Fibroblast of lung (primary cell): ENCODE results near the gene AP3S2. TPM values are rescaled to one million over a fixed set of nuclear protein-coding genes. Genes with fewer than 3 reads are reported as not detected.
"Not testable (repeated sequence)": the region's sequence is repeated elsewhere in the genome, so short reads cannot be mapped to it uniquely, and the experiment has no call there.

Experiments
- DNase-seq, 2 donors: peaks; one replicate each; pipeline versions ENCODE4 v3.0.0 to v3.0.0-alpha.2; 2010; ENCODE audit warnings: low read depth in 2 of 2
- H2AFZ ChIP-seq: 2 replicates; pipeline ENCODE4 v1.5.1; 2012; ENCODE audit warnings: low read length, control low read depth, inconsistent platforms
- H3K27ac ChIP-seq: 2 replicates; pipeline ENCODE4 v1.5.1; 2011; ENCODE audit warnings: low read length, control low read depth; ENCODE audit not compliant: insufficient read depth
- H3K27me3 ChIP-seq: 2 replicates; pipeline ENCODE4 v1.5.1; 2011; ENCODE audit warnings: mild to moderate bottlenecking, low read length; ENCODE audit not compliant: control insufficient read depth, insufficient read depth
- H3K36me3 ChIP-seq: 2 replicates; pipeline ENCODE4 v1.5.1; 2011; ENCODE audit warnings: low read length; ENCODE audit not compliant: control insufficient read depth, insufficient read depth
- H3K4me1 ChIP-seq: 2 replicates; pipeline ENCODE4 v1.5.1; 2011; ENCODE audit warnings: low read length; ENCODE audit not compliant: control insufficient read depth, insufficient read depth; ENCODE audit errors: extremely low read depth
- H3K4me2 ChIP-seq: 2 replicates; pipeline ENCODE4 v1.5.1; 2011; ENCODE audit warnings: low read length, control low read depth; ENCODE audit not compliant: insufficient read depth; ENCODE audit errors: extremely low read depth
- H3K4me3 ChIP-seq, 4 experiments: fragments of 200-600 bp in 1 of 4; sonication (generic) in 1 of 4; replicated peaks in 1 of 4; 2 replicates each; pipeline ENCODE4 v1.5.1; 2011 to 2016; ENCODE audit warnings: low read length in 4 of 4, low read depth in 3 of 4, mild to moderate bottlenecking in 3 of 4, control low read depth in 2 of 4, inconsistent platforms in 1 of 4, mixed read lengths in 1 of 4; ENCODE audit not compliant: insufficient read depth in 1 of 4; ENCODE audit errors: control extremely low read depth in 1 of 4
- H3K79me2 ChIP-seq: 2 replicates; pipeline ENCODE4 v1.5.1; 2012; ENCODE audit warnings: mild to moderate bottlenecking, low read length, inconsistent platforms; ENCODE audit not compliant: control insufficient read depth, insufficient read depth
- H3K9ac ChIP-seq: 2 replicates; pipeline ENCODE4 v1.5.1; 2011; ENCODE audit warnings: mild to moderate bottlenecking, low read length, control low read depth; ENCODE audit not compliant: insufficient read depth
- H3K9me3 ChIP-seq: 2 replicates; pipeline ENCODE4 v1.5.1; 2012; ENCODE audit warnings: low read depth, low read length; ENCODE audit not compliant: control insufficient read depth, insufficient read depth
- H4K20me1 ChIP-seq: 2 replicates; pipeline ENCODE4 v1.5.1; 2011; ENCODE audit warnings: low read length; ENCODE audit not compliant: control insufficient read depth, insufficient read depth; ENCODE audit errors: extremely low read depth
- EZH2 ChIP-seq: IDR thresholded peaks from 2 replicates; pipeline ENCODE4 v1.5.1; 2012; ENCODE audit warnings: low read length, control low read depth, mild to moderate bottlenecking; ENCODE audit errors: missing control alignments
- polyA plus RNA-seq, 2 donors: library from polyadenylated mRNA; depleted of rRNA in 1 of 2; stranded (reverse) in 1 of 2; unstranded in 1 of 2; fragments of >200 nt; gene quantifications; 2 replicates each; pipeline ENCODE4 v1.2.1, GENCODE V29; 2011 to 2012; ENCODE audit warnings: missing spikeins in 1 of 2
- total RNA-seq: library from RNA; depleted of rRNA; stranded (reverse); fragments of >200 nt; gene quantifications from 2 replicates; pipeline ENCODE4 v1.2.1, GENCODE V29; 2014
- TF ChIP-seq, protein P1 (sequence below), 2 donors: IDR thresholded peaks in 1 of 2; conservative IDR thresholded peaks in 1 of 2; 1 replicate in 1 of 2; 2 replicates in 1 of 2; pipeline ENCODE4 v1.5.1; 2011 to 2012; ENCODE audit warnings: low read length in 2 of 2, control low read depth in 1 of 2, inconsistent platforms in 1 of 2, low read depth in 1 of 2, mild to moderate bottlenecking in 1 of 2

Gene AP3S2
- total and polyA plus RNA-seq, 2 donors (not counting 1 experiment from before 2014, with no cell fraction given), result 54.4 to 69.5 TPM

DNA sequence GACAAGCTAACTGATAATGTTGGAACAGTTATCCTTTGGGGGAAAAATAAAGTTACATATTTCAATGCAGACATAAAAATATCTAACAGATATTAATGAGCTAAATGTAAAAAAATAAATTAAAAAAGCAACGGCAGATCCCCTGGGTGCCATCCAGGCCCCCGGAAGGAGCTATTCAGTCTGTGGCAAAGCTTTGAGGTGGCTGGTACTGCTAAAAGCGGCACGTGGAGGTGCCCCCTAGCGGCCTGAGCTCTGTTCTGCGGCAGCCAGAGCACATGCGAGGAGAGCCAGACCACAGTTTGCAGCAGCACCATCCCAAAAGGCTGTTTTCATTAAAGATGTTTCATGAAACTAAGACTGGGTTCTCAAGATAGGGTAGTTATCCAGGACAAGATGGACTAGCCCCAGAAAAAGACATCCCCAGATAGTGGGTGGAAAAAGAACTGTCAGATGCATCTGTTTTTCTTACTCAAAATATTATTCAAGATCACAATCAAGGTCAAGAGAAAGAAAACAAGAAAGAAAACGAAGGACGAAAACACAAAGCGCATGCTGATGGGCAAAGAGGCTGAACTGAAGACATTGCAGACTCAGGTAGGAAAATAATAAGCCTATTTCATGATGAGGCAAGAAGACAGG is 18.7 kb downstream of the AP3S2 start:
- Histone ChIP-seq H3K4me3 (no peak overlapping the region), H3K4me2 (no peak overlapping the region), H3K9me3 (no peaks in the 10 kb centered on the region), H3K27ac (no peak overlapping the region), H4K20me1 (no peaks in the 10 kb centered on the region), H3K9ac (no peak overlapping the region), H3K79me2 (no peaks in the 10 kb centered on the region), H2AFZ (no peak overlapping the region), H3K36me3 (no peaks in the 10 kb centered on the region), H3K27me3 (no peaks in the 10 kb centered on the region), H3K4me1 (no peaks in the 10 kb centered on the region)
- TF ChIP-seq EZH2, result no peak
- TF ChIP-seq, protein P1, sequence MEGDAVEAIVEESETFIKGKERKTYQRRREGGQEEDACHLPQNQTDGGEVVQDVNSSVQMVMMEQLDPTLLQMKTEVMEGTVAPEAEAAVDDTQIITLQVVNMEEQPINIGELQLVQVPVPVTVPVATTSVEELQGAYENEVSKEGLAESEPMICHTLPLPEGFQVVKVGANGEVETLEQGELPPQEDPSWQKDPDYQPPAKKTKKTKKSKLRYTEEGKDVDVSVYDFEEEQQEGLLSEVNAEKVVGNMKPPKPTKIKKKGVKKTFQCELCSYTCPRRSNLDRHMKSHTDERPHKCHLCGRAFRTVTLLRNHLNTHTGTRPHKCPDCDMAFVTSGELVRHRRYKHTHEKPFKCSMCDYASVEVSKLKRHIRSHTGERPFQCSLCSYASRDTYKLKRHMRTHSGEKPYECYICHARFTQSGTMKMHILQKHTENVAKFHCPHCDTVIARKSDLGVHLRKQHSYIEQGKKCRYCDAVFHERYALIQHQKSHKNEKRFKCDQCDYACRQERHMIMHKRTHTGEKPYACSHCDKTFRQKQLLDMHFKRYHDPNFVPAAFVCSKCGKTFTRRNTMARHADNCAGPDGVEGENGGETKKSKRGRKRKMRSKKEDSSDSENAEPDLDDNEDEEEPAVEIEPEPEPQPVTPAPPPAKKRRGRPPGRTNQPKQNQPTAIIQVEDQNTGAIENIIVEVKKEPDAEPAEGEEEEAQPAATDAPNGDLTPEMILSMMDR (conservative IDR thresholded peaks at IDR 0.05 in 1 of 2, IDR thresholded peaks at IDR 0.05 in 1 of 2; ENCODE audit: low read depth in 1 of 2, low read length in 2 of 2), result peak; percentile 97 to 98
- peak; percentile 57 to 75 for DNase-seq

DNA sequence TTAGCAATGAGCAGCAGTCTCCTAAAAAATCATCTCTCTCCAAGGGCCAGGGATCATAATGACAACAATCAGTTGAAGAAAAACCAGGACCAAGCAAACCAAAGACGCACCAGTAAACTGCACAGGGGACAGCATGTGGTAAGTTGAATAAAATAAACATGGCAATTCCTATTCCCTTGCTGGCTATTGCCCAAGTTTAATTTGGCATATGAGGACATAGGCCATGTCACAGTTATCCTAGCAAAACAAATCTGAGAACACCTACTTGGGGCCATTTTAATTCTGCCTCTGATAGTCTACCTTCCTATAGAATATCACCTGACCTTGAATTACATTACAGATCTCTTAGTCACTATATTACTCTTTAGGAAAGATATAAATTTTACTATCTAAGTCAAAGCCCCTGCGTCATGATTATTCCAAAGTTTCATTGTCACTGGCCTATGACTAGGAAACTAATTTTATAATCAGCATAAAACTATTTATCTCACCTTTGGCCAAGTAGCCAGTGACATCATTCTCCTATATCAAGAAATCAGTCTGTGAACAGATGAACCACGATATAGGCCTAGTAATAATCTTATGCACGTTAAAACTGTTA is 23.0 kb downstream of the AP3S2 start:
- no peaks in the 10 kb centered on the region for H3K36me3 ChIP-seq
- TF ChIP-seq, protein P1 (conservative IDR thresholded peaks at IDR 0.05 in 1 of 2, IDR thresholded peaks at IDR 0.05 in 1 of 2; ENCODE audit: low read depth in 1 of 2, low read length in 2 of 2), result no peak
- TF ChIP-seq EZH2, result no peak

GRCh38 chr15:89870006-89870405 is 23.8 kb downstream of the AP3S2 start:
- no peak for TF ChIP-seq EZH2
- TF ChIP-seq, protein P1 (conservative IDR thresholded peaks at IDR 0.05 in 1 of 2, IDR thresholded peaks at IDR 0.05 in 1 of 2; ENCODE audit: low read depth in 1 of 2, low read length in 2 of 2), result no peak
- Histone ChIP-seq H3K4me1 (no peaks in the 10 kb centered on the region), H4K20me1 (no peaks in the 10 kb centered on the region)

More for the DNA sequence above, 23.0 kb downstream of the AP3S2 start:
- Histone ChIP-seq H3K79me2 (no peaks in the 10 kb centered on the region), H2AFZ (no peak overlapping the region), H3K4me3 (no peak overlapping the region), H3K9me3 (no peaks in the 10 kb centered on the region), H3K4me1 (no peaks in the 10 kb centered on the region), H3K27ac (no peak overlapping the region), H3K4me2 (no peak overlapping the region), H3K27me3 (no peaks in the 10 kb centered on the region), H4K20me1 (no peaks in the 10 kb centered on the region), H3K9ac (no peak overlapping the region)
- DNase-seq, result no peak

DNA sequence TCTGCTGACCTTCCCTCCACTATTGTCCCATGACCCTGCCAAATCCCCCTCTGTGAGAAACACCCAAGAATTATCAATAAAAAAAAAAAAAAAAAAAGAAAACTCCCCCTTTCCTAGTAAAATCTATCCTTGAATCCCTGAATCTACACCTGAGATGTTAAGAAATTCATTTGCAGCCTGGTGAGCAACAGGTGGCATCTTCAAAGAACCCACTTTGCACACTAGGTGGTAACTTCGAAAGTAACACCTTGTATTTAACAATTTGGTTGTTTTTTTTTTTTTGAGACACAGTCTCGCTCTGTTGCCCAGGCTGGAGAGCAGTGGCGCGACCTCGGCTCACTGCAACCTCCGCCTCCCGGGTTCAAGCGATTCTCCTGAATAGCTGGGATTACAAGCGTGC is 24.3 kb downstream of the AP3S2 start:
- not testable (repeated sequence) for H3K4me1 ChIP-seq, DNase-seq, H3K9me3 ChIP-seq, H3K27ac ChIP-seq, H3K9ac ChIP-seq, H3K79me2 ChIP-seq, H4K20me1 ChIP-seq, H3K36me3 ChIP-seq, H3K27me3 ChIP-seq, H3K4me3 ChIP-seq, H2AFZ ChIP-seq, H3K4me2 ChIP-seq

More at GRCh38 chr15:89870006-89870405, 23.8 kb downstream of the AP3S2 start:
- H3K79me2 ChIP-seq, result no peaks in the 10 kb centered on the region
- H2AFZ ChIP-seq, result no peak overlapping the region
- H3K9me3 ChIP-seq, result no peaks in the 10 kb centered on the region
- no peak overlapping the region for H3K4me2 ChIP-seq
- no peaks in the 10 kb centered on the region for H3K27me3 ChIP-seq
- no peaks in the 10 kb centered on the region for H3K36me3 ChIP-seq
- H3K4me3 ChIP-seq, result no peak overlapping the region
- no peak for DNase-seq
- H3K27ac ChIP-seq, result no peak overlapping the region
- H3K9ac ChIP-seq, result no peak overlapping the region
